CD4-positive, alpha-beta T cell treated with Interleukin-12 subunit alpha and Interleukin-12 subunit beta, for 1 hour (primary cell): Measurements from ENCODE around the gene EIF3L.

Experiments
- DNase-seq: peaks from one replicate; pipeline ENCODE4 v3.0.0-alpha.2; 2020

EIF3L gene

GRCh38 chr22:37930270-37930951, 81.2 kb downstream of the EIF3L start:
- DNase-seq, result peak; percentile 14

GRCh38 chr22:37930952-37931440, 81.8 kb downstream of the EIF3L start:
- DNase-seq, result no peak

DNA sequence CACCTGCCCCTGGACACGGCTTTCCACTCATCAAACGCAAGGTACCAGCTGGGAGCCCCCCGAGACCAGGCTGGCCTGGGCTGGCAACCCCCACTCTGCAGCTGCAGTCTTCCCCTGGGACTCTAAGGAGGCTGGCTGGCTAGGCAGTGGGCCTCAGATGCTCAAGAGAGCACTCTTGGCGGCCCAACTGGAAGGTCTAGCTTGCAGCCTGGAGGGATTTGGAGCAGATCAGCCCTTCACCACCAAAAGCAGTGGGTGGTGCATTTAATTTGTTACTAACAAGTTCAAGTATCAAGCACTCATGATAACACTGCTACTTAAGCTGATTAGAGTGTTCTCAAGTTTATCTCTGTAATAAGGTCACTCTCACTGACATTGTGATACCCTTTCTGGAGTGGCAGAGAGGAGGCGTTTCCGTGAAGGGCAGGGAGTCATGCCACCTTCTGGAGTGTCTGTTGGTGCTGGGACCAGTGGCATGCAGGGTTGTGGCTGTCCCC, 82.7 kb downstream of the EIF3L start:
- no peak for DNase-seq

GRCh38 chr22:37932401-37932800, 83.2 kb downstream of the EIF3L start:
- no peak for DNase-seq

- DNase-seq, result no peak
These were observed 83.8 kb downstream of the EIF3L start for GRCh38 chr22:37932821-37933578.

DNA sequence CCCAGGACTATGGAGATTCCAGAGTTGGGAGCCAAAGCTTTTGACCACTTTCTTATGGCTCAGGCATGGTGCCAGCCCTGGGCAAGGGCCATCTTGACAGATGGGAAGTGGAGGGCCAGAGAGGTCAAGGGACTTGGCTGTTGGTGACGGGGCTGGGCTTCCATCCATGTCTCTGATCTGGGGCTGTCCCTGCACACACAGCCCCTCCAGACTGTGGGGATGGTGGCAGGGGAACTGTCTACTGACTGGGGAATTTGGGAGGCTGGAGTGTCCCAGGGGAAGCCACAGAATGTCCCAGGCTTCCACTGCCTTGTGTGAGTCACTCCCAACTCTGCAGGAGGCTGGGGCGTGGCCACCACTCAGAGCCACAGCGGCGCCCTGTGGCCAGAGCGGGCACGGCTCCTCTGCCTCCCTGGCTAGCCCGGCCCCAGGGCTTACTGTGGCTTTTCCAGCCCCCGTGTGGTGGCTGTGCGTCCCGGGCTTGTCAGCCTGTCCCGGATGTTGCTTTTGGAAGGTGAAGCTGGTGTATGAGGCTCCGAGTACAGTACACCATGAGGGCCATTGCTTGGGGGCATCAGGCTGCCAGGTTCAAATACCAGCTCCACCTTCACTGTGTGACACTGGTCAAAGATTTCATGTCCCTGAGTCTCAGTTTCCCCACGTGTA, 84.6 kb downstream of the EIF3L start:
- peak; percentile 79 for DNase-seq
